ENCODE results near the gene LPIN2. TPM values are rescaled to one million over a fixed set of nuclear protein-coding genes. Genes with fewer than 3 reads are reported as not detected.

LPIN2 gene
- total RNA-seq, 1 donor from 2014 or later, result 26.1 TPM

GRCh38 chr18:2970344-2970743 is 42.6 kb downstream of the LPIN2 start:
- Mint-ChIP-seq H3K27me3 (ENCODE audit: unreplicated experiment) (peaks cover 2% of the 10 kb centered on the region), H3K27ac (ENCODE audit: unreplicated experiment) (no peak overlapping the region), H3K9me3 (ENCODE audit: unreplicated experiment) (no peaks in the 10 kb centered on the region), H3K4me3 (ENCODE audit: unreplicated experiment) (no peak overlapping the region), H3K36me3 (ENCODE audit: low read depth, unreplicated experiment) (no peaks in the 10 kb centered on the region), H3K4me1 (ENCODE audit: unreplicated experiment) (peaks cover 36% of the 10 kb centered on the region)
- no peak for DNase-seq (ENCODE audit: low spot score)
- no peak for TF ChIP-seq CTCF (IDR thresholded peaks at IDR 0.05; ENCODE audit: unreplicated experiment)

- Mint-ChIP-seq H3K27me3 (ENCODE audit: unreplicated experiment) (peaks cover 2% of the 10 kb centered on the region), H3K9me3 (ENCODE audit: unreplicated experiment) (no peaks in the 10 kb centered on the region), H3K36me3 (ENCODE audit: low read depth, unreplicated experiment) (no peaks in the 10 kb centered on the region), H3K4me1 (ENCODE audit: unreplicated experiment) (peaks cover 36% of the 10 kb centered on the region), H3K27ac (ENCODE audit: unreplicated experiment) (no peak overlapping the region), H3K4me3 (ENCODE audit: unreplicated experiment) (no peak overlapping the region)
- no peak for TF ChIP-seq CTCF (IDR thresholded peaks at IDR 0.05; ENCODE audit: unreplicated experiment)
- DNase-seq (ENCODE audit: low spot score), result no peak
Measured at GRCh38 chr18:2969695-2970094, 43.2 kb downstream of the LPIN2 start.

GRCh38 chr18:2968606-2969005 is 44.3 kb downstream of the LPIN2 start:
- Mint-ChIP-seq H3K27ac (ENCODE audit: unreplicated experiment) (no peak overlapping the region), H3K27me3 (ENCODE audit: unreplicated experiment) (peaks cover 2% of the 10 kb centered on the region)
- no peak for TF ChIP-seq CTCF (IDR thresholded peaks at IDR 0.05; ENCODE audit: unreplicated experiment)

GRCh38 chr18:2967820-2968219 is 45.1 kb downstream of the LPIN2 start:
- Mint-ChIP-seq H3K36me3 (ENCODE audit: low read depth, unreplicated experiment) (no peaks in the 10 kb centered on the region), H3K9me3 (ENCODE audit: unreplicated experiment) (no peaks in the 10 kb centered on the region), H3K4me3 (ENCODE audit: unreplicated experiment) (no peak overlapping the region), H3K27ac (ENCODE audit: unreplicated experiment) (peak overlapping the region; percentile 70), H3K27me3 (ENCODE audit: unreplicated experiment) (peaks cover 2% of the 10 kb centered on the region), H3K4me1 (ENCODE audit: unreplicated experiment) (peaks cover 40% of the 10 kb centered on the region)
- no peak for DNase-seq (ENCODE audit: low spot score)
- TF ChIP-seq CTCF (IDR thresholded peaks at IDR 0.05; ENCODE audit: unreplicated experiment), result no peak

More at GRCh38 chr18:2968606-2969005, 44.3 kb downstream of the LPIN2 start:
- no peak for DNase-seq (ENCODE audit: low spot score)
- H3K4me3 Mint-ChIP-seq (ENCODE audit: unreplicated experiment), result no peak overlapping the region
- no peaks in the 10 kb centered on the region for H3K9me3 Mint-ChIP-seq (ENCODE audit: unreplicated experiment)
- no peaks in the 10 kb centered on the region for H3K36me3 Mint-ChIP-seq (ENCODE audit: low read depth, unreplicated experiment)
- peaks cover 36% of the 10 kb centered on the region for H3K4me1 Mint-ChIP-seq (ENCODE audit: unreplicated experiment)

GRCh38 chr18:2967357-2967756 is 45.6 kb downstream of the LPIN2 start:
- DNase-seq (ENCODE audit: low spot score), result no peak
- Mint-ChIP-seq H3K4me3 (ENCODE audit: unreplicated experiment) (no peak overlapping the region), H3K4me1 (ENCODE audit: unreplicated experiment) (peaks cover 40% of the 10 kb centered on the region), H3K27ac (ENCODE audit: unreplicated experiment) (no peak overlapping the region), H3K27me3 (ENCODE audit: unreplicated experiment) (peaks cover 2% of the 10 kb centered on the region), H3K36me3 (ENCODE audit: low read depth, unreplicated experiment) (no peaks in the 10 kb centered on the region), H3K9me3 (ENCODE audit: unreplicated experiment) (no peaks in the 10 kb centered on the region)
- no peak for TF ChIP-seq CTCF (IDR thresholded peaks at IDR 0.05; ENCODE audit: unreplicated experiment)
